K562 (cell line): ENCODE results near the gene EMD. TPM values are rescaled to one million over a fixed set of nuclear protein-coding genes. Genes with fewer than 3 reads are reported as not detected.

Experiments used
- AFF4 ChIP-seq: sonication (generic); formaldehyde crosslinking; IDR thresholded peaks from 2 replicates; pipeline ENCODE4 v1.8.0; 2023; ENCODE audit warnings: mild to moderate bottlenecking, missing genetic modification reagents
- EP400 ChIP-seq: fragments of 450-650 bp; IDR thresholded peaks from 2 replicates; pipeline ENCODE4 v1.6.1; 2017; ENCODE audit warnings: antibody characterized with exemption, mild to moderate bottlenecking, moderate library complexity
- FOSL1 ChIP-seq: fragments of 200-800 bp; sonication (Bioruptor generic); conservative IDR thresholded peaks from 2 replicates; pipeline ENCODE4 v1.6.1; 2016; ENCODE audit warnings: missing genetic modification characterization, missing compliant biosample characterization
- FOXO4 ChIP-seq: fragments of 450-650 bp; formaldehyde crosslinking; IDR thresholded peaks from 2 replicates; pipeline ENCODE4 v1.4.0; 2020; ENCODE audit warnings: mild to moderate bottlenecking, moderate library complexity
- FOXP1 ChIP-seq: sonication (generic); formaldehyde crosslinking; IDR thresholded peaks from 2 replicates; pipeline ENCODE4 v1.8.0; 2022; ENCODE audit warnings: mild to moderate bottlenecking, missing genetic modification reagents
- HNRNPLL ChIP-seq: fragments of 200-400 bp; formaldehyde crosslinking; IDR thresholded peaks from 2 replicates; pipeline ENCODE4 v1.6.1; 2017; ENCODE audit warnings: low read length, low read depth, mild to moderate bottlenecking; ENCODE audit not compliant: poor library complexity, severe bottlenecking
- HNRNPUL1 ChIP-seq: fragments of 200-400 bp; formaldehyde crosslinking; IDR thresholded peaks from 2 replicates; pipeline ENCODE4 v1.6.1; 2017; ENCODE audit warnings: low read length
- LCOR ChIP-seq: sonication (generic); formaldehyde crosslinking; IDR thresholded peaks from 2 replicates; pipeline ENCODE4 v1.8.0; 2022; ENCODE audit warnings: mild to moderate bottlenecking, missing genetic modification reagents
- MAZ ChIP-seq, 2 experiments: fragments of 450-650 bp in 1 of 2; sonication (generic) in 1 of 2; formaldehyde crosslinking; IDR thresholded peaks in 1 of 2; conservative IDR thresholded peaks in 1 of 2; 2 replicates each; pipeline versions ENCODE4 v1.4.0 to v1.5.0; 2020; ENCODE audit warnings: mild to moderate bottlenecking in 1 of 2, missing genetic modification reagents in 1 of 2
- MNT ChIP-seq, 2 experiments: fragments of 450-650 bp; conservative IDR thresholded peaks; 2 replicates each; pipeline ENCODE4 v1.6.1; 2017; ENCODE audit warnings: mild to moderate bottlenecking in 2 of 2, moderate library complexity in 2 of 2
- MYBL2 ChIP-seq, 2 experiments: fragments of 450-650 bp in 1 of 2; sonication (generic) in 1 of 2; formaldehyde crosslinking in 1 of 2; IDR thresholded peaks; 2 replicates each; pipeline versions ENCODE4 v1.6.1 to v1.8.1; 2017 to 2022; ENCODE audit warnings: borderline replicate concordance in 1 of 2, inconsistent platforms in 1 of 2, low read depth in 1 of 2, mild to moderate bottlenecking in 1 of 2, missing genetic modification reagents in 1 of 2, moderate library complexity in 1 of 2
- RCOR1 ChIP-seq, 2 experiments: IDR thresholded peaks; 2 replicates each; pipeline ENCODE4 v1.6.1; 2012; ENCODE audit warnings: low read depth in 2 of 2, low read length in 2 of 2, borderline replicate concordance in 1 of 2, improper control_type of control experiment in 1 of 2
- SP1 ChIP-seq: sonication (generic); formaldehyde crosslinking; IDR thresholded peaks from 2 replicates; pipeline ENCODE4 v1.8.1; 2022; ENCODE audit warnings: mild to moderate bottlenecking, missing genetic modification reagents
- STAT5B ChIP-seq: fragments of 250-450 bp; sonication (Bioruptor Pico); IDR thresholded peaks from 2 replicates; pipeline ENCODE4 v1.8.0; 2021; ENCODE audit warnings: mild to moderate bottlenecking, inconsistent platforms
- XRCC5 ChIP-seq: fragments of 200-400 bp; formaldehyde crosslinking; IDR thresholded peaks from 2 replicates; pipeline ENCODE4 v1.6.1; 2017; ENCODE audit warnings: low read depth, mild to moderate bottlenecking, low read length
- ZNF639 ChIP-seq, 2 experiments: fragments of 200-800 bp in 1 of 2; sonication (Bioruptor generic) in 1 of 2; sonication (generic) in 1 of 2; formaldehyde crosslinking in 1 of 2; IDR thresholded peaks in 1 of 2; conservative IDR thresholded peaks in 1 of 2; 2 replicates each; pipeline versions ENCODE4 v1.5.0 to v1.6.1; 2016 to 2020; ENCODE audit warnings: missing compliant biosample characterization in 1 of 2, missing genetic modification characterization in 1 of 2, missing genetic modification reagents in 1 of 2
- polyA plus RNA-seq, 8 experiments: library from polyadenylated mRNA; depleted of rRNA in 4 of 8; stranded (reverse) in 5 of 8; unstranded in 3 of 8; fragments of >200 nt; fragmentation: Nextera tagmentation in 2 of 8; fragmentation: Illumina TruSeq in 1 of 8; extraction: Ambion mirVana in 2 of 8; extraction: Trizol in 1 of 8; gene quantifications; 2 replicates each; pipeline versions ENCODE4 v1.2.1 to v1.2.3, GENCODE V29; 2011 to 2014; ENCODE audit warnings: inconsistent platforms in 1 of 8, missing spikeins in 1 of 8
- total RNA-seq, 7 experiments: library from RNA; depleted of rRNA in 6 of 7; stranded (reverse); fragments of >200 nt in 6 of 7; fragmentation: Illumina TruSeq in 2 of 7; extraction: Trizol in 2 of 7; gene quantifications; 2 replicates each; pipeline versions ENCODE4 v1.2.1 to v1.2.3, GENCODE V29; 2011 to 2021; ENCODE audit warnings: low replicate concordance in 1 of 7

Gene EMD
- total and polyA plus RNA-seq, 9 of the 15 experiments (the other 6 are each of a cell fraction or from before 2014, with no cell fraction given): 2.3 to 206 (median 61.9) TPM

GRCh38 chrX:154398668-154399526 is 19.8 kb downstream of the EMD start (continued):
- TF ChIP-seq FOXO4 (no peak), LCOR (CRISPR knock-in tag) (peak; percentile 17; the same call in 1 of the 2 replicates), RCOR1 (IDR thresholded peaks at IDR 0.05; ENCODE audit: borderline replicate concordance in 1 of 2, low read depth in 2 of 2, low read length in 2 of 2) (peak in 1 of 2 experiments; percentile 11; a peak in 1 of 4 replicates), MAZ (CRISPR knock-in tag; conservative IDR thresholded peaks at IDR 0.05 in 1 of 2, IDR thresholded peaks at IDR 0.05 in 1 of 2) (0 out of 4 replicates have a peak, but pooled peaks of 1 of the 2 experiments have one; percentile 2), SP1 (CRISPR knock-in tag) (peak; percentile 16; the same call in 1 of the 2 replicates), AFF4 (CRISPR knock-in tag) (peak; percentile 92), MYBL2 (IDR thresholded peaks at IDR 0.05; ENCODE audit: low read depth) (no peak), MYBL2 (CRISPR knock-in tag; IDR thresholded peaks at IDR 0.05; ENCODE audit: borderline replicate concordance) (no peak), ZNF639 (CRISPR knock-in tag; conservative IDR thresholded peaks at IDR 0.05 in 1 of 2, IDR thresholded peaks at IDR 0.05 in 1 of 2) (peak in 1 of 2 experiments; percentile 2; a peak in 1 of 4 replicates), STAT5B (CRISPR knock-in tag) (no peak), HNRNPUL1 (peak; percentile 71; the same call in 1 of the 2 replicates), XRCC5 (peak; percentile 28), HNRNPLL (peak; percentile 9), MNT (conservative IDR thresholded peaks at IDR 0.05) (peak; percentile 90 to 96), FOXP1 (CRISPR knock-in tag) (peak; percentile 15; the same call in 1 of the 2 replicates), FOSL1 (peak; percentile 18), EP400 (peak; percentile 94)
